ENCODE data around the gene C1QTNF8.

DNA sequence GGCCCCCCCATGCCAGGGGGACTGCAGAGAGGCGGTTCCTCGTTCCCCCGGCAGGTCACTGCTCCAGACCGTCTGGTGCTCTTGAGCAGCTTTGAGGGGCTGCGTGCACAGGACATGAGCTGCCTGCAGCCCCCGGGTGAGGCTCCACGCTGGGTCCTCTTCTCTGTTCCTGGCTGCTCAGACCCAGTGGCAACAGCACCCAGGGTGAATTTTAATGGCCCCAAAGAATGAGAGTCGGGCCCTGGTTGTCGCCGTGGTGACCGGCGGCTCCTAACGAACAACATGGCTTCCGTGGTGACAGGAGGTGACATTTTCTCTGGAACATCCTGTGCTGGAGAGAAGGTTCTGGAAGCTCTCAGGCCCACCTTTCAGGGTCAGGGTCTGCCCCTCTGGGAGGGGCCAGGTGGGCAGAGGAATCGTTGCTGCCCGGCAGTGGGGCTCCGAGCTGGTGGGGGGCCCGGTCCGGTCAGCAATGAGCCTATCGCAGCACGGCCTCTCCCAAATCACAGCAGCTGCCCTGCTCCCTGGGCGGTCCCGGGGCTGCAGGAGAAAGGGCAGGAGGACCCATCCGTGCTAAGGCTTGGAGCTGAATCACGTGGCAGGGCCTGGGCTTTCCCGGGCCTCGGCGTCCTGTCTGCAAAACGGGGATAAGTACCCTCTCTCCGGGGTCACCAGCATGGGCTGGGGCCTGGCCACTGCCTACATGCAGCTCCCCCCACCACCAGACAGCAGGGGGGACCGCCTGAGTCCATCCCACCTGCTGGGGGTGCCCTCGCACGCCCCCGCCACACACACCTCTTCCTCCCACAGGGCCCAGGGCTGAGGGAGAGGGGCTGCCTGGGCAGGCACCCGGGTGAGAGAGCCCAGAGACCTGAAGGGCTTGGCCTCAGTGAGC is 3.4 kb upstream of the C1QTNF8 start:
- TF ChIP-seq JUND (IDR thresholded peaks at IDR 0.05) (no peak), POLR2A (IDR thresholded peaks at IDR 0.05; ENCODE audit: borderline replicate concordance, extremely low read depth, insufficient read depth, insufficient read length) (no peak), POLR2AphosphoS5 (IDR thresholded peaks at IDR 0.05; ENCODE audit: low read depth, low read length) (no peak), ZNF274 (IDR thresholded peaks at IDR 0.05; ENCODE audit: low read depth, low read length) (no peak)
